ENCODE data around the gene SERPINA5.

SERPINA5 gene

GRCh38 chr14:94630396-94630795 is 49.2 kb downstream of the SERPINA5 start:
- no peak for DNase-seq (ENCODE audit: low read depth)

GRCh38 chr14:94631050-94631449 is 49.8 kb downstream of the SERPINA5 start:
- no peak for DNase-seq (ENCODE audit: low read depth)
- no peak for TF ChIP-seq CTCF (IDR thresholded peaks at IDR 0.05; ENCODE audit: insufficient read depth, low read depth, low read length, missing control alignments)

More at GRCh38 chr14:94630396-94630795, 49.2 kb downstream of the SERPINA5 start:
- TF ChIP-seq CTCF (IDR thresholded peaks at IDR 0.05; ENCODE audit: insufficient read depth, low read depth, low read length, missing control alignments) = no peak
- no peak overlapping the region for H3K4me3 ChIP-seq (ENCODE audit: low read depth, low read length)

GRCh38 chr14:94631536-94632304 is 50.5 kb downstream of the SERPINA5 start:
- no peak for DNase-seq (ENCODE audit: low read depth)
- no peak overlapping the region for H3K4me3 ChIP-seq (ENCODE audit: low read depth, low read length)
- TF ChIP-seq CTCF (IDR thresholded peaks at IDR 0.05; ENCODE audit: insufficient read depth, low read depth, low read length, missing control alignments) = no peak

More at GRCh38 chr14:94631050-94631449, 49.8 kb downstream of the SERPINA5 start:
- no peak overlapping the region for H3K4me3 ChIP-seq (ENCODE audit: low read depth, low read length)

GRCh38 chr14:94632305-94632590 is 51.0 kb downstream of the SERPINA5 start:
- TF ChIP-seq CTCF (IDR thresholded peaks at IDR 0.05; ENCODE audit: insufficient read depth, low read depth, low read length, missing control alignments) = no peak
- no peak for DNase-seq (ENCODE audit: low read depth)
- no peak overlapping the region for H3K4me3 ChIP-seq (ENCODE audit: low read depth, low read length)

- no peak for TF ChIP-seq CTCF (IDR thresholded peaks at IDR 0.05; ENCODE audit: insufficient read depth, low read depth, low read length, missing control alignments)
- DNase-seq (ENCODE audit: low read depth) = no peak
- H3K4me3 ChIP-seq (ENCODE audit: low read depth, low read length) = no peak overlapping the region
These were observed 51.9 kb downstream of the SERPINA5 start for GRCh38 chr14:94633121-94633520.

- no peak for DNase-seq (ENCODE audit: low read depth)
- H3K4me3 ChIP-seq (ENCODE audit: low read depth, low read length) = no peak overlapping the region
- TF ChIP-seq CTCF (IDR thresholded peaks at IDR 0.05; ENCODE audit: insufficient read depth, low read depth, low read length, missing control alignments) = no peak
These were observed 53.9 kb downstream of the SERPINA5 start for GRCh38 chr14:94635154-94635553.

Data from GM12865 (cell line).